Kidney tubule cell (primary cell): ENCODE data around the gene LTV1.
"Not testable (repeated sequence)": the region's sequence is repeated elsewhere in the genome, so short reads cannot be mapped to it uniquely, and the experiment has no call there.

ENCODE experiments used
- DNase-seq: peaks from one replicate; pipeline ENCODE4 v3.0.0-alpha.2; 2018; ENCODE audit warnings: low spot score

LTV1 gene

GRCh38 chr6:143842902-143843676 lies at the start of gene LTV1:
Gene LTV1, plus strand, starts transcription at chr6:143843338. Its CDS starts 140 bp downstream, at chr6:143843478.
- DNase-seq = peak; percentile 96

GRCh38 chr6:143796551-143796950 lies 46.6 kb upstream of the LTV1 start:
- not testable (repeated sequence) for DNase-seq

- DNase-seq = not testable (repeated sequence)
Measured at GRCh38 chr6:143798487-143798886, 44.7 kb upstream of the LTV1 start.

DNA sequence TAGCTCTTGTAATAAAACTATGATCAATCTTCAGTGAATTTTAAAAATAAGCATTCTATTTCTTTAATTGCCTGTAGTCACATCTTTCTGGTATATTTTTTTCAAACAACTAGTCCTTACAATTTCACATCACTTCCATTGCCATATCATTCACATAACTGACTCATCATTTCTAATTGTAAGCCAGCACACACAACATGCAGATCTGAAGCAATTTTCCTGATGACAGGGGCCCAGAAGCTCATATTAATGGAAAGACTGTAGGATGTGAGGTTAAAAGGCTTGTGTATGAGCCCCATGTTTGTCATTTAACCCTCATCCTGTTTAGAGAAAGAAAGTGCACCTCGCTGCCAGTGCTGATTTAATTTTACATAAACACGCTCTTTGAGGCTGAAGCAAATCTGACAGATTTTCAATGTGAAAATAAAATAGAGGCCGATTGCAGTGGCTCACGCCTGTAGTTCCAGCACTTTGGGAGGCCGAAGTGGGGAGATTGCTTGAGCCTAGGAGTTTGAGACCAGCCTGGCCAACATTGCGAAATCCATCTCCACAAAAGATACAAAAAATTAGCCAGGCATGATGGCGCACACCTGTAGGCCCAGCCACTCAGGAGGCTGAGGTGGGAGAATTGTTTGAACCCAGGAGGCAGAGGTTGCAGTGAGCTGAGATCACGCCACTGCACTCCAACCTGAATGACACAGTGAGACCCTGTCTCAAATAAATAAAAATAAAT lies 40.1 kb upstream of the LTV1 start:
- DNase-seq = no peak

DNA sequence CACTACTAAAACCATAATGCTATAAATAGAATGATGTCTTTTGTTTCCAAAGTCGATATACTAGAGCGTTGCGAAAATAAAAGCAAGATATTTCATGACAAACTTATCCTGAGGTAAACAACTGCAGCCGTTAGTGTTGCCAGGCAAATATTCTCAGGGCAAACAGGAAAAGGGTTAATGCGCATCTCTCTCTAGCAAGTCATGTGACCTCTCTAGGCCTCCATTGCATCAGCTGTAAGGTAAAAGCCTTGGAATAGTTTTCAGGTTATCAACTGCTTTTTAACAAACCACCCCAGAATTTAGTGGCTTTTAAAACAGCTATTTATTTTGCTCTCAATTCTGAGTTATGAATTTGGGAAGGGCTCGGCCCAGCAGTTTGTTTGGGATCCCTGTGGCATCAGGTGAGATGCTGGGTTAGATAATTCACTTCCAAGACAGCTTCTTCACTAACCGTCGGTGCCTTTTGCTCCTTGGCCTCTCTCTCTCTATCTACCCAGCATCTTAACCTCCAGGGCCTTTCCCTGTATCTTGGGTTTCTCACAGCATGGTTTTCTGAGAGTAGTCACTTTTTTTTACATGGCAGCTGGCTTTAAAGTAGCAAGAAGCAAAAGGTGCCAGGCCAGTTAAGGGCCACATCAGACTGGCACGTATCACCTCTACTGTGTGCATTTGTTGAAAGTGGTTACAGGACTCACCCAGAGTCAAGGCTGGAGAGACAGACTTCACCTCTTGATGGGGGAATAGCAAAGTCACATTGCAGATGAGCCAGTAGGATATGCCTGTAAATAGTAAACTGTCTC lies 39.2 kb upstream of the LTV1 start:
- no peak for DNase-seq

GRCh38 chr6:143804835-143805239 lies 38.3 kb upstream of the LTV1 start:
- DNase-seq = no peak

DNA sequence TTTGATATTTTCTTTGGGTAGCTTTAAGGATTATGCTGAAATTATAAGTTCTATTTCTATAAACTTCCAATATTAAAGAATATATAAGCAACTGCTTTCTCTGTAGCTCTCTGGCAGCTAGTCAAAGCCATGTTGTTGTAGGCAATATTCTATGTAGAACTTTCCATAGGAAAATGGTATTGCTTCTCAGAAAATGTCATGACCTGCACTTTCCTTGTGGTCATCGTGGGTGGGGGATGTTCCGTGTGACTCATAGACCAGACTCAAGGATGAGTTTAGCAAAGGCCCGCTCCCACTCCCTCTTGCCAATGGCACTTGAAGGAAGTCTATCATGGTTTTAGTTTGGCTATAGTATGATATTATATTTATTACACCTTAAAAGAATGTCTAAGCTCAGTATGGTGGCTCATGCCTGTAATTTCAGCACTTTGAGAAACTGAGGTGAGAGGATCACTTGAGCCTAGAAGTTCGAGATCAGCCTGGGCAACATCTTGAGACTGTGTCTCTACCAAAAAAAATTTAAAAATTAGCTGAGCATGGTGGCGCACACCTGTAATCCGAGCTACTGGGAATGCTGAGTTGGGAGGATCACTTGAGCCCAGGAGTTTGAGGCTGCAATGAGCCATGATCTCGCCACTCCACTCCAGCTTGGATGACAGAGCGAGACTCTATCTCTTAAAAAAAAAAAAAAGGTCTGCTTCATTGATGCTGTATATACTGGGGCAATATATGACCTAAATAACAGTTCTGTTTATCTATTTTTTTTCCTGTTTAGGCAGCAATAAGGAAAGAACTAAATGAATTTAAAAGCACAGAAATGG lies 36.6 kb upstream of the LTV1 start:
- peak; percentile 28 for DNase-seq

GRCh38 chr6:143807103-143807772 lies 35.9 kb upstream of the LTV1 start:
- no peak for DNase-seq

DNA sequence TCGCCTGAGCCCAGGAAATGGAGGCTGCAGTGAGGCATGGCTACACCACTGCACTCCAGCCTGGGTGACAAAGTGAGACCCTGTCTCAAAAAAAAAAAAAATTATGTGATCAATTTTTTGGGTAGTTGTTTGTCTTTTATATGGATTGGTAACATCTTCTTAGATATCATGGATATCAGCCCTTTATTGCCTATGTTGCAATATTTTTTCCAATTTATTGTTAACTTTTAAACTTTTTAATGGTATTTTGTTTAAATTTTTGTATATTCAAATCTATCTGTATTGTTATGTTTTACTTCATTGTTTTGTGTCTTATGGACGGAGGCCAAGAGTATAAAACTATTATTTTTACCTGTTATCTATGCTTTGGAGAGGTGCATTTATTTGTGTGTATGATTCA lies 32.4 kb upstream of the LTV1 start:
- no peak for DNase-seq

- peak; percentile 10 for DNase-seq
Measured at GRCh38 chr6:143811501-143812157, 31.5 kb upstream of the LTV1 start.

DNA sequence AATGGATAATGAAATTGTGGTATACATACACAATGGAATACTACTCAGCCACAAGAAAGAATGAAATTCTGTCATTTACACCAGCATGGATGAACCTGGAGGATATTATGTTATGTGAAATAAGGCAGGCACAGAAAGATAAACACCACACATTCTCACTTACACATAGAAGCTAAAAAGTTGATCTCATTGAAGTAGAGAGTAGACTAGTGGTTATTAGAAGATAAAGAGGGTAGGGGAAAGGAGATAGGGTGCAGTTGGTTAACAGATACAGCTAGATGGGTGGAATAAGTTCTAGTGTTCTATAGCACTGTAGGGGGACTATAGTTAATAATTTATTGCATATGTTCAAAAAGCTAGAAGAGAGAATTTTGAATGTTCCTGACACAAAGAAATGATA lies 25.5 kb upstream of the LTV1 start:
- DNase-seq = no peak

GRCh38 chr6:143821359-143821758 lies 21.8 kb upstream of the LTV1 start:
- no peak for DNase-seq

- DNase-seq = peak; percentile 51
Measured at GRCh38 chr6:143822584-143823024, 20.5 kb upstream of the LTV1 start.

- DNase-seq = peak; percentile 64
Measured at GRCh38 chr6:143823548-143823947, 19.6 kb upstream of the LTV1 start.

GRCh38 chr6:143828572-143828971 lies 14.6 kb upstream of the LTV1 start:
- no peak for DNase-seq

GRCh38 chr6:143836150-143836549 lies 7.0 kb upstream of the LTV1 start:
- DNase-seq = no peak

DNA sequence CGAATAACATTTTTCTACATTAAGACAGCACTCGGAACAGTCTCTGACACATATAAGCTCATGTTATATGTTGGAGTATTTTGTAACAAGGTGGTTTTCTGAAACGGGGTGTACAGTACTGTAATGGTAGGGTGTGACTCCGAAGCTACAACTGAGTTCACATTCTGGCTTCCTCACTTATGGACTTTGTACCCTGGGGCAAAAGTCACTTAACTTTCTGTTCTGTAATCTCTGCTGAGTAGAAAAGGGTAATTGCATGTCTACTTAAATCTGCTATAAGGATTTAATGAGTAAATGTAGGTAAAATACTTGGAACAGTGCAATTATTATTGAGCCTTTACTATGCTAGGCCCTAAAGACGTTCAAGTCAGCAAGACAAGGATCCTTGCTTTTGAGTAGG lies 4.7 kb upstream of the LTV1 start:
- no peak for DNase-seq

DNA sequence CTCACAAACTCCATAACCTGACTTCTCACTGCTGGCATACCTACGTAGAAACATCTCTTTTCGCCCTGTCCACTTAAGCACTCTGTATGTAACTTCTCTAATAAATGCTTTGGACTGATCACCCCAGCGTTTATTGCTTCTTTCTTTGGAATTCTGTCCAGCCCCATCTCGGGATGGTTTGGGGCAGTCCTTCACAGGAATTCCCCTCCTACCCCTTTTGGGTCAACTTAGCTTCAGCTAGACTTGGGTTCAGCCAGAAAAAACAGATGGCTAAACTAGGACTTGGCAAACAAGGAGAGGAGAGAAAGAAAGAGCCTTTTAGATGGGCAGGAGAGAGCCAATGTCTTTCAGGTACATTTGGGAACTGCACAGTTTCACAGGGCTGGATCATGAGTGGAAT lies 3.9 kb upstream of the LTV1 start:
- no peak for DNase-seq

- no peak for DNase-seq
Measured at GRCh38 chr6:143840595-143841265, 2.4 kb upstream of the LTV1 start.

DNA sequence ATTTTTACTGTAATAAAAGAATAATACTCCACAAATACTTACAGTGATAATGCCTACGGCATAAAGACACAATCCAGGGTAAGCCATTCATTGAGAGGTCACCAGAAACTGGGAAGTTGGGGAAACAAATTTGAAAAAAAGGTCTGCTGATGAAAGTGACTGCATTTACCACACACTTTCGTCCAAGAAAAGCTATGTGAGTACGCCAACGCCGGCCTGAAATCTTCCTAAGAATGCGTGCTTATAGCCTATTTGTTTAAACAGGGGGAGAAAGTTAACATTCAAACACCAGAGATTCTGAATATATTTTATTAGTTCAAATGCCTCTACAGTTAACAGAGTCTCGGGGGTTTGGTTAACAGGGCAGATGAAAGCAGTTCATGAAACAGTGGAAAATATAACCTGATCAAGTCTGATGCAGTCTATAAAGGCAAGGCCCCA lies 657 bp upstream of the LTV1 start:
- peak; percentile 50 for DNase-seq
